OCI-LY3 (cell line): ENCODE results near the gene CARD11.

ENCODE experiments used
- H2AFZ ChIP-seq: fragments of 200-600, 300-600 bp; shearing (Covaris generic); 2 replicates; pipeline ENCODE4 v1.6.0; 2014; ENCODE audit warnings: antibody characterized with exemption, low read depth, low read length
- H3K27ac ChIP-seq: fragments of 200-600, 300-600 bp; sonication (generic); 2 replicates; pipeline ENCODE4 v1.5.1; 2014; ENCODE audit warnings: mild to moderate bottlenecking, low read length, moderate library complexity, mixed read lengths
- H3K27me3 ChIP-seq: fragments of 200-600, 300-600 bp; sonication (generic); 2 replicates; pipeline ENCODE4 v1.6.1; 2014; ENCODE audit warnings: low read depth, low read length, mixed read lengths
- H3K36me3 ChIP-seq: fragments of 200-600, 300-600 bp; sonication (generic); replicated peaks from 2 replicates; pipeline ENCODE3; 2014; ENCODE audit warnings: low read depth, low read length, mixed read lengths
- H3K4me1 ChIP-seq: fragments of 300-600, 200-600 bp; sonication (generic); 2 replicates; pipeline ENCODE4 v1.6.1; 2014; ENCODE audit warnings: low read length, mixed read lengths
- H3K4me2 ChIP-seq: fragments of 200-600, 300-600 bp; sonication (generic); 2 replicates; pipeline ENCODE4 v1.6.1; 2014; ENCODE audit warnings: low read length, mixed read lengths
- H3K4me3 ChIP-seq: fragments of 300-600, 200-600 bp; sonication (generic); 2 replicates; pipeline ENCODE4 v1.5.1; 2014; ENCODE audit warnings: antibody characterized with exemption, mild to moderate bottlenecking, low read length, moderate library complexity
- H3K79me2 ChIP-seq: fragments of 300-600, 200-600 bp; shearing (Covaris generic); 2 replicates; pipeline ENCODE4 v1.6.1; 2014; ENCODE audit warnings: mild to moderate bottlenecking, low read length, mixed read lengths
- H3K9ac ChIP-seq: fragments of 300-600, 200-600 bp; shearing (Covaris generic); 2 replicates; pipeline ENCODE4 v1.6.0; 2014; ENCODE audit warnings: mild to moderate bottlenecking, low read length, moderate library complexity
- H3K9me3 ChIP-seq: fragments of 200-600, 300-600 bp; shearing (Covaris generic); 2 replicates; pipeline ENCODE4 v1.6.1; 2014; ENCODE audit warnings: low read length, mixed read lengths; ENCODE audit not compliant: insufficient read depth
- H4K20me1 ChIP-seq: fragments of 200-600, 300-600 bp; sonication (generic); 2 replicates; pipeline ENCODE4 v1.6.1; 2016; ENCODE audit warnings: low read length, mixed read lengths; ENCODE audit not compliant: insufficient read depth
- CTCF ChIP-seq: fragments of 200-600, 300-600 bp; sonication (generic); IDR thresholded peaks from 2 replicates; pipeline ENCODE4 v1.5.1; 2014; ENCODE audit warnings: antibody characterized with exemption, low read length, low read depth
- EZH2phosphoT487 ChIP-seq: fragments of 200-600 bp; shearing (Covaris generic); IDR thresholded peaks from 2 replicates; pipeline ENCODE4 v1.6.1; 2018; ENCODE audit warnings: antibody characterized with exemption, mixed run types, low read depth

The CARD11 gene

DNA sequence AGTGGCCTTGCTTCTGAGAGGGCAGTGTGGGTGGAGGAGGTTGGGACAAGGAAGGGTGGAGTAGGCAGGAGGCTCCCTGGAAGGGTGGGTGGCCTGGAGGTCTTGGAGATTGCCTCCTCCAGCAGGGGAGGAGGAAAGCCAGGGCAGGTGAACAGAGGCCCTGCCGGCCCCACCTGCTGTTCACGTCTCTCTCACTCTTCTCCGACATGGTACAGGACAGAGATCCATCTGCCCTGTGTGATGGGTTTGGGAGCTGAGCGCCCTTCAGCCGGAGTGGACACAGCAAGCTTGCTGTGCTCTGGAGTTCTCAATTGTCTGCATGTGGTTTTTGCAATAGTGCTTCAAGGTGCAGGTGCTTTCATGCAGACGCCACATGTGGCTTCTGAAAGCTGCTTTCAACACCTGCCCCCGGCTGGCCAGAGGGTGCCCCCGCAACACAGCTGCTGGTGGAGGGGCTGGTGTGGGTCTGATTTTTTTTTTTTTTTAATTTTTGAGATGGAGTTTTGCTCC is 116.7 kb downstream of the CARD11 start:
- Histone ChIP-seq H3K4me3 (no peak overlapping the region), H3K9me3 (no peaks in the 10 kb centered on the region), H4K20me1 (no peaks in the 10 kb centered on the region), H3K4me1 (no peaks in the 10 kb centered on the region), H2AFZ (no peak overlapping the region), H3K27me3 (no peaks in the 10 kb centered on the region), H3K27ac (no peak overlapping the region), H3K36me3 (peaks cover 19% of the 10 kb centered on the region), H3K4me2 (no peak overlapping the region), H3K9ac (no peak overlapping the region), H3K79me2 (no peaks in the 10 kb centered on the region)
- TF ChIP-seq CTCF (no peak), EZH2phosphoT487 (no peak)

DNA sequence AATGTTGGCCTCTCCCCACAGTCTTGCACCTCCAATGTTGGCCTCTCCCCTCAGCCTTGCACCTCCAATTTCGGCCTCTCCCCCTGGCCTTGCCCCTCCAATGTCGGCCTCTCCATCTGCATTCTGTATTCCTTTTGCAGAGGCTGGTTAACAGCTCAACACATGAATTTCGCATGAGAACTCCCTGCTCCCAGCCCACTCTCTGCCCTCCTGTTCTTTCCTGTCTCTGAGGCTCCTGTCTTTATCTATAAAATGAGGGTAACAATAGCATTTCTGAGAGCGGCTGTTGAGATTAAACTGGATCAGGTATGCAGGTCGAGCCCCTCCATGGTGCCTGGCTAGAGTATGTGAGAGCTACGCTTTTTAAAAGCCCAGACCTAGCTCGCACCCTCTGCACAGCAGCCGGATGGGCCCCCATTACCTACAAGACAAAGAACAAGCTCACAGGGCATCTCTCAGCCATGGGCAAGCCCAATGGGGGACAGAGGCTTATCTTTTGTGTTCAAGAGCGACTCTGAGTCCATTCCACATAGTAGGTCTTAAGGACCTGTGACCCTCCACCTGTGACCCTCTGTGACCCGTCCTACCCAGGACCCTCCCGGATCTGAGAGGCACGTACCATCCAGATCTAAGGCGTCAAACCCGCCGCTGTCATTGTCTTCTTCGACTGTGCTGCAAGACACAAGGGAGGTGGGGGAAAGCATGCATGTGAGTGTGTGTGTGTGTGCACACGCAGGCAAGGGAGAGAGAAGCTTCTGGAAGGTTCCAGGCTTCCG is 117.4 kb downstream of the CARD11 start:
- Histone ChIP-seq H3K27me3 (no peaks in the 10 kb centered on the region), H3K27ac (no peak overlapping the region), H3K9me3 (no peaks in the 10 kb centered on the region), H2AFZ (no peak overlapping the region), H3K4me3 (no peak overlapping the region), H3K36me3 (peaks cover 19% of the 10 kb centered on the region), H4K20me1 (no peaks in the 10 kb centered on the region), H3K79me2 (no peaks in the 10 kb centered on the region), H3K4me1 (no peaks in the 10 kb centered on the region), H3K4me2 (no peak overlapping the region), H3K9ac (no peak overlapping the region)
- TF ChIP-seq EZH2phosphoT487 (no peak), CTCF (no peak)

DNA sequence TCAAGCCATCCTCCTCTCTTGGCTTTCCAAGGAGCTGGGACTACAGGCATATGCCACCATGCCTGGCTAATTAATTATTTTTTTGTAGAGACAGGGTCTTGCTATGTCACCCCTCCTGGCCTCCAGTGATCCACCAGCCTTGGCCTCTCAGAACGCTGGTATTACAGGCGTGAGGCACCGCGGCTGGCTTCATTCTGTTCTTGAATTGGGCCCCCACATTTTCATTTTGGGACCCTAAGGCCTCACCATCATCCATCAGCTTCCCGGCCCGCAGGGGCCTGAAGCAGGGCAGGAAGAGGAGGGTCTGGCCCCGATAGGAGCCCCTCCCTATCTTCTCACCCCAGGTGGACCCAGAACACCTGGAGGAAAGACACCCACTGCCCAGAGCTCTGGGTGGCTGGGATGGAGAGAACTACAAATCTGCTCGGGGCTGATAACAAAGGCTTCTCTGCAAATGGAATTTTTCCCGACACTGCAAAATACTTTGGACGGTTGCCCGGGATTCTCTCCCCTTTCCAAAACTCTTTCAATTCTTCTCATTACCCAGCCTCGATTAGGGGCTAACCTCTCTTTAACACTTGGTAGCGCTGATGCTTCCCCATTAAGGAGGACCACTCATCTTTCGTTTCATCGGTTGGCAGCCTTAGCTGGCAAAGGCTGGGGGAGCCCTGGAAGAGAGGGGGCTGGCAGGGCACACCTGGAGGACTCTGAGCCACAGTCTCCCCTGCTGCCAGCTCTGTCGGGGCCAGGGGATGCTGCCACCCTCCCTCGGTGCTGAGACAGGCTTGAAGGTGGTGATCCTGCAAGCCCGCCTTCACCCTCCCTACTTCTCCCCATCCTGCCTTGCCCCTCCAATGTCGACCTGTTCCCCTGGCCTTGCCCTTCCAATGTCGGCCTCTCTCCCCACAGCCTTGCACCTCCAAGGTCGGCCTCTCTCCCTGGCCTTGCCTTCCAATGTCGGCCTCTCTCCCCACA is 118.5 kb downstream of the CARD11 start:
- H3K36me3 ChIP-seq = peaks cover 28% of the 10 kb centered on the region
- no peak overlapping the region for H3K9ac ChIP-seq
- H3K4me2 ChIP-seq = no peak overlapping the region
- TF ChIP-seq CTCF (no peak), EZH2phosphoT487 (no peak)
- H2AFZ ChIP-seq = no peak overlapping the region
- no peaks in the 10 kb centered on the region for H3K4me1 ChIP-seq
- no peaks in the 10 kb centered on the region for H3K9me3 ChIP-seq
- no peaks in the 10 kb centered on the region for H4K20me1 ChIP-seq
- H3K27ac ChIP-seq = no peak overlapping the region
- no peaks in the 10 kb centered on the region for H3K27me3 ChIP-seq
- H3K79me2 ChIP-seq = no peaks in the 10 kb centered on the region
- H3K4me3 ChIP-seq = no peak overlapping the region
